K562 (cell line): ENCODE results near the gene HEATR1. TPM values are rescaled to one million over a fixed set of nuclear protein-coding genes. Genes with fewer than 3 reads are reported as not detected.
A peak's percentile ranks its signal among the peaks of the same experiment; 100 is the strongest.

Experiments used
- MXD1 ChIP-seq: fragments of 250-450 bp; sonication (Bioruptor Pico); IDR thresholded peaks from 2 replicates; pipeline ENCODE4 v1.8.0; 2021; ENCODE audit warnings: borderline replicate concordance, mild to moderate bottlenecking, moderate library complexity; ENCODE audit not compliant: poor library complexity, severe bottlenecking
- NEUROD1 ChIP-seq: fragments of 150-350 bp; IDR thresholded peaks from 2 replicates; pipeline ENCODE4 v1.6.1; 2014; ENCODE audit warnings: borderline replicate concordance, low read length, low read depth; ENCODE audit not compliant: partially characterized antibody
- USF2 ChIP-seq: sonication (generic); formaldehyde crosslinking; IDR thresholded peaks from 2 replicates; pipeline ENCODE4 v1.5.0; 2020; ENCODE audit warnings: missing genetic modification reagents
- ZBTB11 ChIP-seq, 3 experiments: fragments of 200-800 bp in 1 of 3; fragments of 250-450 bp in 1 of 3; fragments of 450-650 bp in 1 of 3; sonication (Bioruptor Pico) in 1 of 3; sonication (Bioruptor generic) in 1 of 3; formaldehyde crosslinking in 1 of 3; IDR thresholded peaks; 2 replicates each; pipeline versions ENCODE4 v1.6.1 to v1.8.0; 2016 to 2022; ENCODE audit warnings: mild to moderate bottlenecking in 2 of 3, missing genetic modification characterization in 2 of 3, missing compliant biosample characterization in 1 of 3, moderate library complexity in 1 of 3
- ZNF232 ChIP-seq: sonication (generic); formaldehyde crosslinking; IDR thresholded peaks from 2 replicates; pipeline ENCODE4 v1.8.0; 2022; ENCODE audit warnings: mild to moderate bottlenecking, missing genetic modification reagents
- polyA plus RNA-seq, 8 experiments: library from polyadenylated mRNA; depleted of rRNA in 4 of 8; stranded (reverse) in 5 of 8; unstranded in 3 of 8; fragments of >200 nt; fragmentation: Nextera tagmentation in 2 of 8; fragmentation: Illumina TruSeq in 1 of 8; extraction: Ambion mirVana in 2 of 8; extraction: Trizol in 1 of 8; gene quantifications; 2 replicates each; pipeline versions ENCODE4 v1.2.1 to v1.2.3, GENCODE V29; 2011 to 2014; ENCODE audit warnings: inconsistent platforms in 1 of 8, missing spikeins in 1 of 8
- total RNA-seq, 7 experiments: library from RNA; depleted of rRNA in 6 of 7; stranded (reverse); fragments of >200 nt in 6 of 7; fragmentation: Illumina TruSeq in 2 of 7; extraction: Trizol in 2 of 7; gene quantifications; 2 replicates each; pipeline versions ENCODE4 v1.2.1 to v1.2.3, GENCODE V29; 2011 to 2021; ENCODE audit warnings: low replicate concordance in 1 of 7
- TF ChIP-seq, protein P1 (sequence below), 2 experiments: fragments of 450-650 bp; formaldehyde crosslinking in 1 of 2; IDR thresholded peaks; 2 replicates each; pipeline versions ENCODE4 v1.4.0 to v1.6.1; 2014 to 2020; ENCODE audit warnings: mild to moderate bottlenecking in 2 of 2, borderline replicate concordance in 1 of 2, low read depth in 1 of 2
- TF ChIP-seq, protein P2 (sequence below): fragments of 450-650 bp; IDR thresholded peaks from 2 replicates; pipeline ENCODE4 v1.6.1; 2016; ENCODE audit warnings: borderline replicate concordance

HEATR1 gene
- total and polyA plus RNA-seq, 9 of the 15 experiments (the other 6 are each of a cell fraction or from before 2014, with no cell fraction given) = 28.3 to 108 (median 50.9) TPM

DNA sequence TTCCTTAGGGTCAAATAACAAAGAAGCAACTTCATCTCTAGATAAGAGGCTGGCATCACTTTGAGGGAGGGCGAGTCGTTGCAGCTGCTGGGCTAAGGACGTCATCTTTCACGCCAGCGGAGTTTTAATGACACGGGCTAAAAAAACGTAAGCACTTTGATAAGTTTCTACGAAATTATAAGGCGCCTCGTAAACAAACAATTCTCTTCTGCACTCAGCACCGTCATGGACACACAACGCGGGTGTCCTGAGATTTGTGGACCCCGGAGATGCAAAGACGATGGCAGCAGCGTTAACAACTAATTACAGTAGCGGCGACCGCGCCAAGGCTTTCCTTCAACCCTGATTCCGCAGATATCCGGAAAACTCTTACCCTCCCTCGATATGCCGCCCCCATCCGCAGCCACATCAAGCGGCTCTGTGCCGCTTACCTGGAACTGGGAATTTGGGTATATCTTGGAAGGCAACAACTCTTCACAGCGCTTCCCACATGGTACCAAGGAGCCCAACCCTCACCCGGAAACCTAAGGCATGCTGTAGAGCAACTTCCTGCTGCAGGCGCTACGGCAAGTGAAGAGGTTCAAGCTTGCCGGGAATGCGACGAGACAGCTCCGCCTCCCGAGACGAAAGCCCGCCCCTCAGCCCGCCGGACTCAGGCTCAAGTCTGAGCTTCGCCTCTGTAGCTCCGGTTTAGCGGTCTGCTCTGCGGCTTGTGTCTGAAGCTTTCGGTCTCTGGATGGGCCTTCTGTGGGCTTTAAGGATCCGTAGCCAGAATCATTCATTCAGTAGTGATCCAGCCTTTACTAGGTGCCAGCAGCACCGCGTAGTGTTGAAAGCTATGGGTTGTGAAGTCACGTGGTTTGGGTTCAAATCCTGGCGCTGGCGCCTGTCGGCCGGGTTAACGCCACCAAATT is at the start of gene HEATR1 (continued):
- TF ChIP-seq ZBTB11 (CRISPR knock-in tag; IDR thresholded peaks at IDR 0.05) = peak in 1 of 3 experiments; percentile 78; a peak in 1 of 6 replicates
- TF ChIP-seq, protein P1, sequence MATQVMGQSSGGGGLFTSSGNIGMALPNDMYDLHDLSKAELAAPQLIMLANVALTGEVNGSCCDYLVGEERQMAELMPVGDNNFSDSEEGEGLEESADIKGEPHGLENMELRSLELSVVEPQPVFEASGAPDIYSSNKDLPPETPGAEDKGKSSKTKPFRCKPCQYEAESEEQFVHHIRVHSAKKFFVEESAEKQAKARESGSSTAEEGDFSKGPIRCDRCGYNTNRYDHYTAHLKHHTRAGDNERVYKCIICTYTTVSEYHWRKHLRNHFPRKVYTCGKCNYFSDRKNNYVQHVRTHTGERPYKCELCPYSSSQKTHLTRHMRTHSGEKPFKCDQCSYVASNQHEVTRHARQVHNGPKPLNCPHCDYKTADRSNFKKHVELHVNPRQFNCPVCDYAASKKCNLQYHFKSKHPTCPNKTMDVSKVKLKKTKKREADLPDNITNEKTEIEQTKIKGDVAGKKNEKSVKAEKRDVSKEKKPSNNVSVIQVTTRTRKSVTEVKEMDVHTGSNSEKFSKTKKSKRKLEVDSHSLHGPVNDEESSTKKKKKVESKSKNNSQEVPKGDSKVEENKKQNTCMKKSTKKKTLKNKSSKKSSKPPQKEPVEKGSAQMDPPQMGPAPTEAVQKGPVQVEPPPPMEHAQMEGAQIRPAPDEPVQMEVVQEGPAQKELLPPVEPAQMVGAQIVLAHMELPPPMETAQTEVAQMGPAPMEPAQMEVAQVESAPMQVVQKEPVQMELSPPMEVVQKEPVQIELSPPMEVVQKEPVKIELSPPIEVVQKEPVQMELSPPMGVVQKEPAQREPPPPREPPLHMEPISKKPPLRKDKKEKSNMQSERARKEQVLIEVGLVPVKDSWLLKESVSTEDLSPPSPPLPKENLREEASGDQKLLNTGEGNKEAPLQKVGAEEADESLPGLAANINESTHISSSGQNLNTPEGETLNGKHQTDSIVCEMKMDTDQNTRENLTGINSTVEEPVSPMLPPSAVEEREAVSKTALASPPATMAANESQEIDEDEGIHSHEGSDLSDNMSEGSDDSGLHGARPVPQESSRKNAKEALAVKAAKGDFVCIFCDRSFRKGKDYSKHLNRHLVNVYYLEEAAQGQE (IDR thresholded peaks at IDR 0.05; ENCODE audit: borderline replicate concordance) = peak; percentile 61
- TF ChIP-seq, protein P1 (CRISPR knock-in tag; IDR thresholded peaks at IDR 0.05; ENCODE audit: low read depth) = no peak
- peak; percentile 85 for TF ChIP-seq NEUROD1
- 0 out of 2 replicates have a peak, but pooled peaks have one; percentile 50 for TF ChIP-seq ZNF232 (CRISPR knock-in tag)
- TF ChIP-seq, protein P2, sequence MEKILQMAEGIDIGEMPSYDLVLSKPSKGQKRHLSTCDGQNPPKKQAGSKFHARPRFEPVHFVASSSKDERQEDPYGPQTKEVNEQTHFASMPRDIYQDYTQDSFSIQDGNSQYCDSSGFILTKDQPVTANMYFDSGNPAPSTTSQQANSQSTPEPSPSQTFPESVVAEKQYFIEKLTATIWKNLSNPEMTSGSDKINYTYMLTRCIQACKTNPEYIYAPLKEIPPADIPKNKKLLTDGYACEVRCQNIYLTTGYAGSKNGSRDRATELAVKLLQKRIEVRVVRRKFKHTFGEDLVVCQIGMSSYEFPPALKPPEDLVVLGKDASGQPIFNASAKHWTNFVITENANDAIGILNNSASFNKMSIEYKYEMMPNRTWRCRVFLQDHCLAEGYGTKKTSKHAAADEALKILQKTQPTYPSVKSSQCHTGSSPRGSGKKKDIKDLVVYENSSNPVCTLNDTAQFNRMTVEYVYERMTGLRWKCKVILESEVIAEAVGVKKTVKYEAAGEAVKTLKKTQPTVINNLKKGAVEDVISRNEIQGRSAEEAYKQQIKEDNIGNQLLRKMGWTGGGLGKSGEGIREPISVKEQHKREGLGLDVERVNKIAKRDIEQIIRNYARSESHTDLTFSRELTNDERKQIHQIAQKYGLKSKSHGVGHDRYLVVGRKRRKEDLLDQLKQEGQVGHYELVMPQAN = peak; percentile 99
- peak; percentile 85 for TF ChIP-seq MXD1 (CRISPR knock-in tag)
- peak; percentile 85 for TF ChIP-seq USF2 (CRISPR knock-in tag)
